HG03439 (cell line): ENCODE data around the gene IQCM.
"Not testable (repeated sequence)": the region's sequence is repeated elsewhere in the genome, so short reads cannot be mapped to it uniquely, and the experiment has no call there.

ENCODE experiments used
- ATAC-seq: cut with Tn5 transposase; IDR thresholded peaks from one replicate; pipeline ENCODE4 v1.9.1; 2021; ENCODE audit warnings: mild to moderate bottlenecking, moderate library complexity; ENCODE audit not compliant: unreplicated experiment

IQCM gene

GRCh38 chr4:149486861-149487260 lies 328.8 kb downstream of the IQCM start:
- no peak for ATAC-seq

GRCh38 chr4:149468669-149469068 lies 347.0 kb downstream of the IQCM start:
- not testable (repeated sequence) for ATAC-seq

GRCh38 chr4:149466446-149466845 lies 349.2 kb downstream of the IQCM start:
- ATAC-seq = no peak

- no peak for ATAC-seq
Measured at GRCh38 chr4:149465955-149466354, 349.7 kb downstream of the IQCM start.

- ATAC-seq = no peak
Measured at GRCh38 chr4:149443537-149443936, 372.1 kb downstream of the IQCM start.

- ATAC-seq = no peak
Measured at GRCh38 chr4:149441338-149441737, 374.3 kb downstream of the IQCM start.

- ATAC-seq = no peak
Measured at GRCh38 chr4:149426461-149426860, 389.2 kb downstream of the IQCM start.

GRCh38 chr4:149409555-149409962 lies 406.1 kb downstream of the IQCM start:
- no peak for ATAC-seq

GRCh38 chr4:149409146-149409545 lies 406.5 kb downstream of the IQCM start:
- ATAC-seq = no peak

- ATAC-seq = no peak
Measured at GRCh38 chr4:149404143-149404542, 411.5 kb downstream of the IQCM start.

GRCh38 chr4:149403081-149403480 lies 412.6 kb downstream of the IQCM start:
- ATAC-seq = no peak

GRCh38 chr4:149398993-149399392 lies 416.6 kb downstream of the IQCM start:
- ATAC-seq = no peak

GRCh38 chr4:149370785-149371420 lies 444.7 kb downstream of the IQCM start:
- peak; percentile 81 for ATAC-seq

- no peak for ATAC-seq
Measured at GRCh38 chr4:149370002-149370401, 445.6 kb downstream of the IQCM start.

- no peak for ATAC-seq
Measured at GRCh38 chr4:149353241-149353640, 462.4 kb downstream of the IQCM start.

- ATAC-seq = no peak
Measured at GRCh38 chr4:149349541-149349940, 466.1 kb downstream of the IQCM start.

GRCh38 chr4:149347139-149347538 lies 468.5 kb downstream of the IQCM start:
- no peak for ATAC-seq

GRCh38 chr4:149345424-149345823 lies 470.2 kb downstream of the IQCM start:
- no peak for ATAC-seq

GRCh38 chr4:149344436-149344835 lies 471.2 kb downstream of the IQCM start:
- no peak for ATAC-seq

- no peak for ATAC-seq
Measured at GRCh38 chr4:149343614-149344013, 472.0 kb downstream of the IQCM start.

- not testable (repeated sequence) for ATAC-seq
Measured at GRCh38 chr4:149341117-149341516, 474.5 kb downstream of the IQCM start.

GRCh38 chr4:149328161-149328560 lies 487.5 kb downstream of the IQCM start:
- ATAC-seq = no peak

- no peak for ATAC-seq
Measured at GRCh38 chr4:149322203-149322602, 493.4 kb downstream of the IQCM start.
